HG03520 (cell line): ENCODE measurements around the gene NBEAL2.

ENCODE experiments used
- ATAC-seq: cut with Tn5 transposase; IDR thresholded peaks from one replicate; pipeline ENCODE4 v1.9.1; 2021; ENCODE audit warnings: mild to moderate bottlenecking, moderate library complexity; ENCODE audit not compliant: unreplicated experiment

NBEAL2 gene

GRCh38 chr3:46944191-46944590 is 35.3 kb upstream of the NBEAL2 start:
- no peak for ATAC-seq

GRCh38 chr3:46946416-46946815 is 33.0 kb upstream of the NBEAL2 start:
- ATAC-seq, result no peak

- ATAC-seq, result no peak
Observed at GRCh38 chr3:46946856-46947545, 32.5 kb upstream of the NBEAL2 start.

- no peak for ATAC-seq
Observed at GRCh38 chr3:46947546-46947901, 31.9 kb upstream of the NBEAL2 start.

GRCh38 chr3:46947981-46948791 is 31.3 kb upstream of the NBEAL2 start:
- ATAC-seq, result no peak

GRCh38 chr3:46948830-46949671 is 30.4 kb upstream of the NBEAL2 start:
- peak; percentile 58 for ATAC-seq

GRCh38 chr3:46950177-46950576 is 29.3 kb upstream of the NBEAL2 start:
- no peak for ATAC-seq

- ATAC-seq, result no peak
Observed at GRCh38 chr3:46950650-46951241, 28.7 kb upstream of the NBEAL2 start.

GRCh38 chr3:46952813-46953212 is 26.7 kb upstream of the NBEAL2 start:
- no peak for ATAC-seq

GRCh38 chr3:46953234-46954010 is 26.0 kb upstream of the NBEAL2 start:
- ATAC-seq, result no peak

- no peak for ATAC-seq
Observed at GRCh38 chr3:46954178-46954577, 25.3 kb upstream of the NBEAL2 start.

- no peak for ATAC-seq
Observed at GRCh38 chr3:46955157-46955556, 24.3 kb upstream of the NBEAL2 start.

GRCh38 chr3:46955801-46956259 is 23.6 kb upstream of the NBEAL2 start:
- no peak for ATAC-seq

GRCh38 chr3:46957092-46957820 is 22.2 kb upstream of the NBEAL2 start:
- ATAC-seq, result no peak

- no peak for ATAC-seq
Observed at GRCh38 chr3:46958467-46959160, 20.9 kb upstream of the NBEAL2 start.

GRCh38 chr3:46959161-46959511 is 20.3 kb upstream of the NBEAL2 start:
- ATAC-seq, result no peak

GRCh38 chr3:46960081-46960701 is 19.3 kb upstream of the NBEAL2 start:
- no peak for ATAC-seq

GRCh38 chr3:46960835-46961234 is 18.6 kb upstream of the NBEAL2 start:
- ATAC-seq, result no peak

- ATAC-seq, result no peak
Observed at GRCh38 chr3:46962427-46962826, 17.0 kb upstream of the NBEAL2 start.
